ENCODE measurements around the gene RNASEL.

The RNASEL gene

DNA sequence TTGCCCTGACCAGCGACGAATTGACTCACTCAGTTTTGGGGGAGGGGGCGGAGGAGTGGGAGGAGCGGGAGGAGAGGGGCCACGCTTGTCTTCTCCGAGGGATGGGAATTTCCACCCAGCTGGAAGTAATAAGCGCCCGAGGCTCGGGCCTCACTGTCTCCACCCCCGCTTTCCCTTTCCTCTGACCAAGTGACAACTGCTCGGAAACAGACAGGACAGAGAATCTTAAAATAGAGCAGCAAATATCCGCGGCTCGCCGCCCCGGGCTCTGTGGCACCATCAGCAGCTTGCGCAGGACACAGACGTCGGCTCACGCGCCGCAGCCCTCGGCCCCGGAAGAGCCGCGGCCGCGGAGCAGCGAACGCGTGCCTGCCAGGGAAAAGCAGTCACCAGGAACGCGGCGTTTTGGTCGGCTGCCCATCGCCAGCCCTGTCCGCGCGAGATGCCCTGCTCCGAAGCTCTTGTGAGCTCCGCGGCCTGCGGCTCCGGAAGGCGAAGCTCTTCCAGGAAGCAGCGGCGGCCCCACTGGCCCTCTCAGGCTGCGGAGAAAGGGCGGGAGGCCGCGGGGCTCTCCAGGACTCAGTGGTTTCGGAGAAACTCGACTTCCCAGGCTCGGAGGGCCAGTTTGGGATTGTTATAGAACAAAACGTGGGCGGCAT is 25.9 kb upstream of the RNASEL start:
- Histone ChIP-seq H3K9me3 (no peaks in the 10 kb centered on the region), H3K27ac (no peak overlapping the region), H3K27me3 (peaks cover 99% of the 10 kb centered on the region), H3K36me3 (no peaks in the 10 kb centered on the region), H3K4me1 (ENCODE audit: control insufficient read depth in 1 of 2, insufficient read depth in 1 of 2, low read depth in 1 of 2, low read length in 1 of 2) (peaks cover 16 to 21% of the 10 kb centered on the region in 2 experiments), H3K4me3 (ENCODE audit: low read depth in 1 of 2, low read length in 1 of 2) (peak overlapping the region; percentile 34 to 54)
- TF ChIP-seq CTCF (IDR thresholded peaks at IDR 0.05), result no peak

DNA sequence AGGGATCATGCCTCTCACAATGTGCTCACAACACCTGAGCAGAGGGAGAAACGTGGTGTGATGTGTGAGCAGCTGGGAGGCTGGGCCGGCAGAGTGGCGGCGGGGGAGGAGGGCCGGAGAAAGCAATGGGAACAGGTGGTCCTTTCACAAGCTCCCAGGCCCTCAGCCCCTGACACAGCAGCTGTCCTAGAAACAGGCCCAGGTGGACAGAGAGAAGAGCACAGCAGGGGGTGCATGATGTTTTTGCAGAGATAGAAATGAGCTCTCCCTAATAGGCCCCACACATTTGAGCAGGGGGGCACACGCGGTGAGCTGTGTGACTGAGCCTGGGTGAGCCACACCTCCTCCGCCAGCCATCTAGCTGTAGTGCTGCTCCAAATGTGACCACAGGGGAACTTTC is 22.7 kb upstream of the RNASEL start:
- no peak overlapping the region for H3K4me3 ChIP-seq (ENCODE audit: low read depth in 1 of 2, low read length in 1 of 2)
- no peak for TF ChIP-seq CTCF (IDR thresholded peaks at IDR 0.05)
- no peak overlapping the region for H3K27ac ChIP-seq
- peaks cover 99% of the 10 kb centered on the region for H3K27me3 ChIP-seq
- no peaks in the 10 kb centered on the region for H3K9me3 ChIP-seq
- peaks cover 16 to 21% of the 10 kb centered on the region in 2 experiments for H3K4me1 ChIP-seq (ENCODE audit: control insufficient read depth in 1 of 2, insufficient read depth in 1 of 2, low read depth in 1 of 2, low read length in 1 of 2)
- no peaks in the 10 kb centered on the region for H3K36me3 ChIP-seq

DNA sequence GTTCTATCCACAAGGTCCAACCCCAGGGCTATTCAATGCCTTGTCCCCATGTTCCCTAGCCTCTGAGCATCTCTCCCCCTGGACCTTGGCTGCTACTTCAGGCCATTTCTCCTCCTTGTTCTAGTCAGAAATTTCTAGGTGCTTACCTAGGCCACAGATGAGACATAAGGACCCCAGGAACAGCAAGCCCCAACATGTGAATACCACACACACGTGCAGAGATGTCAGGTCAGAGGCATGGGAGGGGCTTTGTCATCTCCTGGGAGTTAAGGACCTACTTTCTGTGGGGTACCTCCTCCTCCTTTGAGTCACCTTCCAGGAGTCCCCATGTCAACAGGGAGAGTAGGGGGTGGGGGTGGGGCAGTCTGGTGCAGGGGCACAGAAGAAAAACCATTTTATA is 22.3 kb upstream of the RNASEL start:
- H3K9me3 ChIP-seq, result no peaks in the 10 kb centered on the region
- H3K4me3 ChIP-seq (ENCODE audit: low read depth in 1 of 2, low read length in 1 of 2), result no peak overlapping the region
- H3K36me3 ChIP-seq, result no peaks in the 10 kb centered on the region
- H3K4me1 ChIP-seq (ENCODE audit: control insufficient read depth in 1 of 2, insufficient read depth in 1 of 2, low read depth in 1 of 2, low read length in 1 of 2), result peaks cover 16 to 21% of the 10 kb centered on the region in 2 experiments
- H3K27ac ChIP-seq, result no peak overlapping the region
- no peak for TF ChIP-seq CTCF (IDR thresholded peaks at IDR 0.05)
- peaks cover 99% of the 10 kb centered on the region for H3K27me3 ChIP-seq

- no peak for TF ChIP-seq CTCF (IDR thresholded peaks at IDR 0.05)
- no peaks in the 10 kb centered on the region for H3K9me3 ChIP-seq
- peaks cover 16 to 20% of the 10 kb centered on the region in 2 experiments for H3K4me1 ChIP-seq (ENCODE audit: control insufficient read depth in 1 of 2, insufficient read depth in 1 of 2, low read depth in 1 of 2, low read length in 1 of 2)
- peaks cover 99% of the 10 kb centered on the region for H3K27me3 ChIP-seq
- H3K4me3 ChIP-seq (ENCODE audit: low read depth in 1 of 2, low read length in 1 of 2), result no peak overlapping the region
- no peak overlapping the region for H3K27ac ChIP-seq
- no peaks in the 10 kb centered on the region for H3K36me3 ChIP-seq
Measured at GRCh38 chr1:182610606-182611194, 21.6 kb upstream of the RNASEL start.

GRCh38 chr1:182608845-182609610 is 20.0 kb upstream of the RNASEL start:
- Histone ChIP-seq H3K4me1 (ENCODE audit: control insufficient read depth in 1 of 2, insufficient read depth in 1 of 2, low read depth in 1 of 2, low read length in 1 of 2) (peaks cover 8 to 10% of the 10 kb centered on the region in 2 experiments), H3K9me3 (no peaks in the 10 kb centered on the region), H3K36me3 (no peaks in the 10 kb centered on the region), H3K27ac (no peak overlapping the region), H3K4me3 (ENCODE audit: low read depth in 1 of 2, low read length in 1 of 2) (no peak overlapping the region), H3K27me3 (peaks cover 99% of the 10 kb centered on the region)
- TF ChIP-seq CTCF (IDR thresholded peaks at IDR 0.05), result no peak

All from neutrophil (primary cell).